C4-2B (cell line): Measurements from ENCODE around the gene ZNF185.

Experiments
- H3K27ac ChIP-seq: fragments of 450-650 bp; 2 replicates; pipeline ENCODE4 v1.5.1; 2017
- CTCF ChIP-seq: fragments of 450-650 bp; conservative IDR thresholded peaks from 2 replicates; pipeline ENCODE4 v1.5.1; 2017; ENCODE audit warnings: mild to moderate bottlenecking
- ZFX ChIP-seq: fragments of 450-650 bp; IDR thresholded peaks from 2 replicates; pipeline ENCODE4 v1.6.1; 2017

The ZNF185 gene

GRCh38 chrX:152926279-152926678, 28.4 kb downstream of the ZNF185 start:
- TF ChIP-seq CTCF (peak; percentile 64), ZFX (no peak)
- H3K27ac ChIP-seq: 0 out of 2 replicates have a peak overlapping the region, but pooled peaks have one; percentile 14

GRCh38 chrX:152926923-152927322, 29.1 kb downstream of the ZNF185 start:
- TF ChIP-seq CTCF (no peak), ZFX (no peak)
- H3K27ac ChIP-seq: no peak overlapping the region

- no peak overlapping the region for H3K27ac ChIP-seq
- TF ChIP-seq ZFX (no peak), CTCF (no peak)
Measured at GRCh38 chrX:152927858-152928760, 30.2 kb downstream of the ZNF185 start.

- H3K27ac ChIP-seq: no peak overlapping the region
- TF ChIP-seq ZFX (no peak), CTCF (no peak)
Measured at GRCh38 chrX:152928761-152929400, 31.0 kb downstream of the ZNF185 start.

- TF ChIP-seq CTCF (no peak), ZFX (no peak)
- H3K27ac ChIP-seq: no peak overlapping the region
Measured at GRCh38 chrX:152929898-152930297, 32.0 kb downstream of the ZNF185 start.

GRCh38 chrX:152930516-152930915, 32.6 kb downstream of the ZNF185 start:
- no peak overlapping the region for H3K27ac ChIP-seq
- no peak for TF ChIP-seq CTCF
- no peak for TF ChIP-seq ZFX

- TF ChIP-seq ZFX (no peak), CTCF (no peak)
- no peak overlapping the region for H3K27ac ChIP-seq
Measured at GRCh38 chrX:152932144-152932543, 34.3 kb downstream of the ZNF185 start.
